Smooth muscle cell (in vitro differentiated cells): ENCODE measurements around the gene UTP18. TPM values are rescaled to one million over a fixed set of nuclear protein-coding genes. Genes with fewer than 3 reads are reported as not detected.

Experiments
- DNase-seq: peaks from one replicate; lab custom pipeline; 2025; ENCODE audit not compliant: unreplicated experiment; lab: John Stamatoyannopoulos, UW
- H2AFZ ChIP-seq: fragments of 200-600 bp; sonication (generic); 2 replicates; pipeline ENCODE4 v1.6.0; 2016; ENCODE audit warnings: antibody characterized with exemption, low read depth, mild to moderate bottlenecking
- H3F3A ChIP-seq: fragments of 200-600 bp; sonication (generic); 2 replicates; pipeline ENCODE4 v1.6.0; 2017; ENCODE audit warnings: antibody characterized with exemption, low read depth
- H3K27ac ChIP-seq: fragments of 200-600 bp; sonication (generic); 2 replicates; pipeline ENCODE4 v1.5.1; 2016; ENCODE audit warnings: low read depth, mild to moderate bottlenecking
- H3K27me3 ChIP-seq: fragments of 200-600 bp; sonication (generic); 2 replicates; pipeline ENCODE4 v1.6.1; 2016; ENCODE audit warnings: low read depth, mild to moderate bottlenecking
- H3K36me3 ChIP-seq: fragments of 200-600 bp; sonication (generic); 2 replicates; pipeline ENCODE4 v1.5.1; 2016; ENCODE audit warnings: low read depth
- H3K4me1 ChIP-seq: fragments of 200-600 bp; sonication (generic); 2 replicates; pipeline ENCODE4 v1.5.1; 2016; ENCODE audit warnings: low read depth
- H3K4me2 ChIP-seq: fragments of 200-600 bp; sonication (generic); 2 replicates; pipeline ENCODE4 v1.6.0; 2016; ENCODE audit warnings: mild to moderate bottlenecking
- H3K4me3 ChIP-seq: fragments of 200-600 bp; sonication (generic); 2 replicates; pipeline ENCODE4 v1.5.1; 2016; ENCODE audit warnings: mild to moderate bottlenecking
- H3K79me2 ChIP-seq: fragments of 200-600 bp; sonication (generic); 2 replicates; pipeline ENCODE4 v1.6.0; 2016; ENCODE audit warnings: low read depth, mild to moderate bottlenecking
- H3K9ac ChIP-seq: fragments of 200-600 bp; sonication (generic); 2 replicates; pipeline ENCODE4 v1.6.0; 2016; ENCODE audit warnings: low read depth
- H3K9me3 ChIP-seq: fragments of 200-600 bp; sonication (generic); replicated peaks from 2 replicates; pipeline ENCODE4 v1.5.1; 2016; ENCODE audit warnings: low read depth
- H4K20me1 ChIP-seq: fragments of 200-600 bp; sonication (generic); 2 replicates; pipeline ENCODE4 v1.6.0; 2016; ENCODE audit warnings: low read depth
- WGBS: methylation state at CpG from one replicate; pipeline ENCODE4 v1.1.7; 2016; ENCODE audit warnings: low lambda C conversion rate; 5-methylcytosine and 5-hydroxymethylcytosine counted together
- polyA plus RNA-seq: library from polyadenylated mRNA; unstranded; fragments of >200 nt; fragmentation: Nextera tagmentation; extraction: Ambion mirVana; gene quantifications from 2 replicates; pipeline ENCODE4 v1.2.1, GENCODE V29; 2016
- total RNA-seq: library from RNA; depleted of rRNA; stranded (reverse); fragments of >200 nt; gene quantifications from 2 replicates; pipeline ENCODE4 v1.2.3, GENCODE V29; 2014
- TF ChIP-seq, protein P1 (sequence below): fragments of 200-600 bp; sonication (generic); IDR thresholded peaks from 2 replicates; pipeline ENCODE4 v1.5.1; 2017; ENCODE audit warnings: borderline replicate concordance, mild to moderate bottlenecking, antibody characterized with exemption; ENCODE audit not compliant: insufficient read depth, poor library complexity, severe bottlenecking

Gene UTP18
- total and polyA plus RNA-seq, 2 experiments from 2014 or later, result 31.7 to 42.1 TPM

DNA sequence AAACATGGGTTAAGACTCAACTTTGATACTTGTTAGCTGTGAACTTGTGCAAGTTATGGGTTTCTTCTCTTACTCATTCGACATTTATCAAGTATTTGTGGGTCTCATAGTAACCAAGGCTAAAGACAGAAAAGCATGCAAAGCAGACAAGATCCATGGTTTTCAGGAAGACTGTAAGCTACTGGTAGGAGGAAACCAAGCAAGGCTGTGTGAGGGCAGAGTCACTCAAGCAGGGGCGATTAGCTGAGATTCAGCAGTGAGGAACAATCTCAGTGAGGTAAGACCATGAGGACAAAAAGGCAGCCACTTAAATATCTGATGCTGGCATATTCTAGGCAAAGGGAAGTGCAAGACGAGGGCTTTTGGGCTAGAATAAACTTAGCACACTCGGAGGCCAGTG, 30.0 kb upstream of the UTP18 start:
- Histone ChIP-seq H3K27me3 (no peaks in the 10 kb centered on the region), H3K79me2 (peaks cover 53% of the 10 kb centered on the region), H3K4me1 (no peaks in the 10 kb centered on the region), H3F3A (no peaks in the 10 kb centered on the region), H2AFZ (no peak overlapping the region), H3K4me2 (no peak overlapping the region), H4K20me1 (peaks cover 62% of the 10 kb centered on the region), H3K4me3 (no peak overlapping the region), H3K36me3 (no peaks in the 10 kb centered on the region), H3K9ac (no peak overlapping the region), H3K27ac (no peak overlapping the region), H3K9me3 (no peaks in the 10 kb centered on the region)
- TF ChIP-seq, protein P1, sequence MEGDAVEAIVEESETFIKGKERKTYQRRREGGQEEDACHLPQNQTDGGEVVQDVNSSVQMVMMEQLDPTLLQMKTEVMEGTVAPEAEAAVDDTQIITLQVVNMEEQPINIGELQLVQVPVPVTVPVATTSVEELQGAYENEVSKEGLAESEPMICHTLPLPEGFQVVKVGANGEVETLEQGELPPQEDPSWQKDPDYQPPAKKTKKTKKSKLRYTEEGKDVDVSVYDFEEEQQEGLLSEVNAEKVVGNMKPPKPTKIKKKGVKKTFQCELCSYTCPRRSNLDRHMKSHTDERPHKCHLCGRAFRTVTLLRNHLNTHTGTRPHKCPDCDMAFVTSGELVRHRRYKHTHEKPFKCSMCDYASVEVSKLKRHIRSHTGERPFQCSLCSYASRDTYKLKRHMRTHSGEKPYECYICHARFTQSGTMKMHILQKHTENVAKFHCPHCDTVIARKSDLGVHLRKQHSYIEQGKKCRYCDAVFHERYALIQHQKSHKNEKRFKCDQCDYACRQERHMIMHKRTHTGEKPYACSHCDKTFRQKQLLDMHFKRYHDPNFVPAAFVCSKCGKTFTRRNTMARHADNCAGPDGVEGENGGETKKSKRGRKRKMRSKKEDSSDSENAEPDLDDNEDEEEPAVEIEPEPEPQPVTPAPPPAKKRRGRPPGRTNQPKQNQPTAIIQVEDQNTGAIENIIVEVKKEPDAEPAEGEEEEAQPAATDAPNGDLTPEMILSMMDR, result no peak
- WGBS, result 77% methylated on average over 4 of the region's 4 CpGs
- no peak for DNase-seq

DNA sequence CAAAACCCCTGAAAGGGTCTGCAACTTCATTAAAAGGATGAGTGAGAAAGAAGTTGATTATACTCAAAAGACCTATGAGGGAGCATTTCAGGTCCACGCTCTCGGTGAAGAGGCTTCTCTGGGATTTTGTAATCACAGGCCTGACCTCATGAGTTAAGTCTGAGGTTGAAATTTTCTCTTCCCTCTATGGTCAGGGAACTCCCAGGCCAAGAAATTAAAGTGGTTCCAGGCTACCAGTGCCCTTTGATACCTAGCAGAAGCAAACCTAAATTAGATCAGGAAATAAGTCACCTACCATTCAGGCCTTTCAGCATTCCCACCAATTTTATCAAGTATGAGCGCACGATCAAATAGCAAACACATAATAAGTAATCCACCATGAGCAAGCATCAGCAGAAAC, 28.3 kb upstream of the UTP18 start:
- 95% methylated on average over 4 of the region's 4 CpGs for WGBS
- Histone ChIP-seq H3K9ac (no peak overlapping the region), H3K4me3 (no peak overlapping the region), H2AFZ (no peak overlapping the region), H3K36me3 (no peaks in the 10 kb centered on the region), H3K79me2 (peaks cover 62% of the 10 kb centered on the region), H3K4me1 (no peaks in the 10 kb centered on the region), H3F3A (no peaks in the 10 kb centered on the region), H4K20me1 (peaks cover 64% of the 10 kb centered on the region), H3K27ac (no peak overlapping the region), H3K27me3 (no peaks in the 10 kb centered on the region), H3K9me3 (no peaks in the 10 kb centered on the region), H3K4me2 (no peak overlapping the region)
- DNase-seq, result no peak
- TF ChIP-seq, protein P1, result no peak

DNA sequence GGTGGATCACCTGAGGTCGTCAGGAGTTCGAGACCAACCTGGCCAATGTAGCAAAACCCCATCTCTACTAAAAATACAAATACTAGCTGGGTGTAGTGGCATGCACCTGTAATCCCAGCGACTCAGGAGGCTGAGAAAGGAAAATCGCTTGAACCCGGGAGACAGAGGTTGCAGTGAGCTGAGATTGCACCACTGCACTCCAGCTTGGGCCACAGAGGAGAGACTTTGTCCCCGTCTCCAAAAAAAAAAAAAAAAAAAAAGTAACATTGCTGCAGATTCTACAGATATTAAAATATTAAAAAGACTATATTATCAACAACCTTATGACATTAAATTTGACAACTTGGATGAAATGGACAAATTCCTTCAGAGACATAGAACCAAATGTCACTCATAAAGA, 26.2 kb upstream of the UTP18 start:
- peaks cover 71% of the 10 kb centered on the region for H4K20me1 ChIP-seq
- no peak for DNase-seq
- no peaks in the 10 kb centered on the region for H3K4me1 ChIP-seq
- H3K9me3 ChIP-seq, result no peaks in the 10 kb centered on the region
- no peak overlapping the region for H3K4me3 ChIP-seq
- H3K9ac ChIP-seq, result no peak overlapping the region
- no peaks in the 10 kb centered on the region for H3K27me3 ChIP-seq
- over 99% methylated on average over 5 of the region's 6 CpGs for WGBS
- no peak overlapping the region for H2AFZ ChIP-seq
- no peak overlapping the region for H3K27ac ChIP-seq
- no peaks in the 10 kb centered on the region for H3F3A ChIP-seq
- TF ChIP-seq, protein P1, result no peak
- H3K79me2 ChIP-seq, result peaks cover 63% of the 10 kb centered on the region
- no peaks in the 10 kb centered on the region for H3K36me3 ChIP-seq
- H3K4me2 ChIP-seq, result no peak overlapping the region

DNA sequence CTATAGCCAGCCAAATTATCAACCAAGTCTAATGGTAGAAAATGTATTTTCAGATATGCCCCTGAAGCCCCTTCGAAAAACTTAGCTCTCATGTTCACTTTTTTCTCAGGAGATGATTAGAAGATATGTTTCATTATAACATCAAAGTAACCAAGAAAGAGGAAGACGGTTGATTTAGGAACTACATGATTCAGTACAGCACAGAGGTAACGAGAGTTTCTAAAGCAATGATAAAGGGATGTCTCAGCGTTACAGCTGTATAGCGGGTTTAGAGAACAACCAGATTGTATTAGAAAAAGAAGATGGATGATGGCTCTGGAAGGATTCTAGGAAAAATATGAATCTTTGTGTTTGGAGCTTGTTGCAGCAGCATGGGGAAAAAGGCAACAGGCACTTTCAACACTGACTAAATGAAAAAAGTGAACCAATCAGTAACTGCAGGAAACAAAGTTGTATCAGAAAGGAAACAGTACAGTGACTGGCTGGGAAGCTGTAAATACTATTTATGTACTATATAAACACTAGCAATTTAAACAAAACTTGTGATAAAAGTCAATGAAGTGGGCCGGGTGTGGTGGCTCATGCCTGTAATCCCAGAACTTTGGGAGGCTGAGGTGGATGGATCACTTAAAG, 22.0 kb upstream of the UTP18 start:
- H3K9me3 ChIP-seq, result no peaks in the 10 kb centered on the region
- H2AFZ ChIP-seq, result no peak overlapping the region
- no peaks in the 10 kb centered on the region for H3K36me3 ChIP-seq
- no peak overlapping the region for H3K4me2 ChIP-seq
- no peaks in the 10 kb centered on the region for H3F3A ChIP-seq
- no peaks in the 10 kb centered on the region for H3K4me1 ChIP-seq
- TF ChIP-seq, protein P1, result no peak
- peaks cover 51% of the 10 kb centered on the region for H4K20me1 ChIP-seq
- no peaks in the 10 kb centered on the region for H3K27me3 ChIP-seq
- DNase-seq, result no peak
- WGBS, result 91% methylated on average over 6 of the region's 6 CpGs
- H3K27ac ChIP-seq, result no peak overlapping the region
- no peak overlapping the region for H3K9ac ChIP-seq
- H3K4me3 ChIP-seq, result no peak overlapping the region
- H3K79me2 ChIP-seq, result peaks cover 60% of the 10 kb centered on the region
